AG09309 (cell line): ENCODE measurements around the gene UBR3.

Source experiments
- DNase-seq: peaks from one replicate; pipeline ENCODE4 v3.0.0-alpha.2; 2010; ENCODE audit warnings: low read depth
- H3K4me3 ChIP-seq: 2 replicates; pipeline ENCODE4 v1.5.1; 2011; ENCODE audit warnings: mild to moderate bottlenecking, low read depth, low read length, moderate library complexity; ENCODE audit not compliant: control insufficient read depth
- TF ChIP-seq, protein P1 (sequence below): IDR thresholded peaks from 2 replicates; pipeline ENCODE4 v1.5.1; 2011; ENCODE audit warnings: mild to moderate bottlenecking, low read depth, low read length, inconsistent platforms; ENCODE audit not compliant: insufficient read depth, control insufficient read depth; ENCODE audit errors: missing control alignments

UBR3 gene

DNA sequence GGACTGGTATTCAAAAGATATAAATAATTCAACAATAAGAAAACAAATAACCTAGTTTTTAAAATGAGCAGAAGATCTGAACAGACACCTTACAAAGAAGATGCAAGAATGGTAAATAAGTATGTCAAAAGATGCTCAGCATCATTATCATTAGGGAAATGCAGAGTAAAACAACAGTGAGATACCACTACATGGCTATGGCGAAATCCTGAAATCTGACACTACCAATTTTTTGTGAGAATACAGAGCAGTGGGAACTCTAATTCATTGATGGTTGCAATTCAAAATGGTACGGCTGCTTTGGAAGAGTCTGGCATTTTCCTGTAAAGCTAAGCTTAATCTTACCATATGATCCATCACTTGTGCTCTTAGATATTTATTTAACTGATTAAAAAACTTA is 151.8 kb downstream of the UBR3 start:
- DNase-seq = no peak
- no peak overlapping the region for H3K4me3 ChIP-seq
- TF ChIP-seq, protein P1, sequence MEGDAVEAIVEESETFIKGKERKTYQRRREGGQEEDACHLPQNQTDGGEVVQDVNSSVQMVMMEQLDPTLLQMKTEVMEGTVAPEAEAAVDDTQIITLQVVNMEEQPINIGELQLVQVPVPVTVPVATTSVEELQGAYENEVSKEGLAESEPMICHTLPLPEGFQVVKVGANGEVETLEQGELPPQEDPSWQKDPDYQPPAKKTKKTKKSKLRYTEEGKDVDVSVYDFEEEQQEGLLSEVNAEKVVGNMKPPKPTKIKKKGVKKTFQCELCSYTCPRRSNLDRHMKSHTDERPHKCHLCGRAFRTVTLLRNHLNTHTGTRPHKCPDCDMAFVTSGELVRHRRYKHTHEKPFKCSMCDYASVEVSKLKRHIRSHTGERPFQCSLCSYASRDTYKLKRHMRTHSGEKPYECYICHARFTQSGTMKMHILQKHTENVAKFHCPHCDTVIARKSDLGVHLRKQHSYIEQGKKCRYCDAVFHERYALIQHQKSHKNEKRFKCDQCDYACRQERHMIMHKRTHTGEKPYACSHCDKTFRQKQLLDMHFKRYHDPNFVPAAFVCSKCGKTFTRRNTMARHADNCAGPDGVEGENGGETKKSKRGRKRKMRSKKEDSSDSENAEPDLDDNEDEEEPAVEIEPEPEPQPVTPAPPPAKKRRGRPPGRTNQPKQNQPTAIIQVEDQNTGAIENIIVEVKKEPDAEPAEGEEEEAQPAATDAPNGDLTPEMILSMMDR = no peak

DNA sequence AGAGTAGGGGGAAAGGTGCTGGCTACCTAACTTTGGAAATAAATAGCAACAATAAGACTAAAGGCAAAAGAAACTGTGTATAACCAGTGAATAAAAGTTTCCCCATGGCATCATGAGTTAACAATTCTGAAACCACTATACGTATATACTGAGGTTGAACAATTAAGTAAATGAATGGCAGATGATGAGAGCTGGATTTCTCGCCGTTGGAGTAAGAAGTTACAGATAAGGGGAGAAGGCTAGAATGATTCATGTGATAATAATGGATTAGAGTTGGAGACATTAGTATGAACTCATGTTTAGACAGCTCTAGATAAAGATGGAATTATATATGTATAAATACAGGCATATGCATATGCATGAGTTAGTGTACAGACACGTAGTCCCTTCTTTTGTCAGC is 152.7 kb downstream of the UBR3 start:
- DNase-seq = no peak
- no peak overlapping the region for H3K4me3 ChIP-seq
- TF ChIP-seq, protein P1 = no peak

DNA sequence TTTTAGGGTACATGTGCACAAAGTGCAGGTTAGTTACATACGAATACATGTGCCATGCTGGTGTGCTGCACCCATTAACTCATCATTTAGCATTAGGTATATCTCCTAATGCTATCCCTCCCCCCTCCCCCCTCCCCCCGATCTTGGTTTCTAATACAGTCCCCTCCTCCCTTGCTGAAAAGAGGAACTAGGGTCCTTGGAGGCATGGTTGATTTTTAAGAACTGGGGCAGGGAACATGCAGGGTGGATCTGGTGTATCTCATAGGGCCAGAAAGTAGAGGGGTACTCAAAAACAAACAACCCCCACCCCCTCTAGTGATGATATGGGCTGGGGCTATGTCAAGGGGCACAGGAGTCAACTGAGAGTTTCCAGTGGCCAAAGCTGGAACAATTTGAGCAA is 153.4 kb downstream of the UBR3 start:
- TF ChIP-seq, protein P1 = no peak
- no peak for DNase-seq
- H3K4me3 ChIP-seq = no peak overlapping the region

DNA sequence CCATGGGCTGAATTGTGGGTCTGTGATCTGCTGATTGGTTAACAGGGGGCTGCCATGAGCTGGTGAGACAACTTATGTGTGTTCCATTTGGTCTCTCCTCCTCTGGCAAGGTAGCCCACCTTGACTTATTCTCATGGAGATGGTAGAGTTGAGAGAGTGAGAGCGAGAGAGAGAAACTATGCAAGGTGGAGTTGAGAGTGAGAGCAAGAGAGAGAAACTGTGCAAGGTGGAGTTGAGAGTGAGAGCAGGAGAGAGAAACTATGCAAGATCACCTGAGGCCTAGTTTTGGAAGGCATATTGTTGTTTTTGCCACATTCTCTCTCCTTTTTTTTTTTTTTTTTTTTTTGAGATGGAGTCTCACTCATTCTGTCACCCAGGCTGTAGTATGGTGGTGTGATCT is 155.7 kb downstream of the UBR3 start:
- no peak for DNase-seq
- TF ChIP-seq, protein P1 = no peak
- H3K4me3 ChIP-seq = no peak overlapping the region

DNA sequence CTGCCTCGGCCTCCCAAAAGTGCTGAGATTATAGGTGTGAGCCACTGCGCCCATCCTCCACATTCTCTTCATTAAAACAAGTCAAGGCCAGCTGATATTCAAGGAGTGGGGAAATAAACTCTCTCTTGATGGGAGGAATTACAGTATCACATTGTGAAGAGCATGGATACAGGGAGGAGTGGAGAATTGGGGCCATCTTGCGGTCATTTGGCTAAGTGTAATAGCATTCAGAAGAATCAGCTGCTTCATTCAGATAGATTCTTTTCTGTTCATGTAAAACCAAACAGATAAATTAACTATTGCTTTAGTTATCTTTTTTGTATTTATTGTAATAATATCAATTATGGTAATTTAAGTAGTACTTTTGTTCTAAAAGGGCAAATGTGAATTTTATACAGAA is 156.3 kb downstream of the UBR3 start:
- TF ChIP-seq, protein P1 = peak; percentile 43
- no peak overlapping the region for H3K4me3 ChIP-seq
- DNase-seq = no peak

DNA sequence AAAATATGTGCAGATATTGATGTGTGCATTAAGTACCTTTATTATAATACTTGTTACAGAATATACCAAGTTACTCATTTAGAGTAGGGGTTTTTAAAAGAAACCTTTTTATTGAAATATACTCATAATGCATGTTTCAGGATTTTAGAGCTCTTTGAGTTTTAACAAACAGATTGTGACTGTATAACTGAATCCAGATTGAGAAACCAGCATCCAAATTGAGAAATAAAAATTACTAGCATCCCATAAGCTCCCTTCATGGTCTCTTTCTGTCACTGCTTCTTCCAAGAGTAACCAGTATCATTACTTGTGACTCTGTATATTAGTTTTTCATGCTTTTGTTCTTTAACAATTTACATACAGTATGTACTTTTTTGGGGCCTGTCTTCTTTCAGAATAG is 156.9 kb downstream of the UBR3 start:
- H3K4me3 ChIP-seq = no peak overlapping the region
- DNase-seq = no peak
- TF ChIP-seq, protein P1 = no peak

DNA sequence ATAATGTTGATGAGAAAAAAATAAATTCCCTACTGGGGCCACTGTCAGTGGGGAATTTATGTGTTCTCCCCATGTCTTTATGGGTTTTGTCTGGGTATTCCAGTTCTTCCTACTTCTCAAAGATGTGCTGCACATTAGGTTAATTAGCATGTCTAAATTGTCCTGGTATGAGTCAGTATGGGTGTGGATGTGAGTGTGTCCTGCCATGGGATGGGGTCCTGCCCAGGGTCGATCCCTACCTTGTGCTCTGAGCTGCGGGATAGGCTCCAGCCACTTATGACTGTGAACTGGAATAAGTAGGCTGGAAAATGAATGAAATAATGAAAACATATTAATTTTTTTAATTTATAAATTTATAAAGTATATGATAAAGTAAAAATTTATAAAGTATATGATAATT is 167.5 kb downstream of the UBR3 start:
- H3K4me3 ChIP-seq = no peak overlapping the region
- TF ChIP-seq, protein P1 = no peak
- DNase-seq = no peak
